Measurements from ENCODE around the gene SLC35G3.

DNA sequence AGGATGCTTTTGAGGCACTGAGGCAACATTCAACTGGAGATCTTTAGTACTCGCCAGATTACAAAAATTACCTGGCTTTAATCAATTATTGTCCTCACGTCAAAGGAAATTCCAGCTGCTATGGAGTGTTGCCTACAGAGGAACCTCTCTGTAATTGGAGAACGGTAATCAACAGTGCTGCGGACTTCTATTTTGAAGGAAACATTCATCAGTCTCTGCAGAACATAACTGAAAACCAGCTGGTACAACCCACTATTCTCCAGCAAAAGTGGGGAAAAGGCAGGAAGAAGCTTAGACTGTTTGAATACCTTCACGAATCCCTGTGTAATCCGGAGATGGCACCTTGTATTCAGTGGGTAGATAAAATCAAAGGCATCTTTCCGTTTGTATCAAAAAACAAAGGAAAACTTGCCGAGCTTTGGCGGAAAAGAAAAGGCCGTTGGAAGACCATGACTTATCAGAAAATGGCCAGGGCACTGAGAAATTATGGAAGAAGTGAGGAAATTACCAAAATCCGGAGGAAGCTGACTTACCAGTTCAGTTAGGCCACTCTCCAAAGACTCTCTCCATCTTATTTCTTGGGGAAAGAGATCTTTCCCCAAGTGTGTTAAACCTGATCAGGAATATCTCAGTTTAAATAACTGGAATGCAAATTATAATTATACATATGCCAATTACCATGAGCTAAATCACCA lies 3.0 kb downstream of the SLC35G3 start:
- TF ChIP-seq, protein P1, sequence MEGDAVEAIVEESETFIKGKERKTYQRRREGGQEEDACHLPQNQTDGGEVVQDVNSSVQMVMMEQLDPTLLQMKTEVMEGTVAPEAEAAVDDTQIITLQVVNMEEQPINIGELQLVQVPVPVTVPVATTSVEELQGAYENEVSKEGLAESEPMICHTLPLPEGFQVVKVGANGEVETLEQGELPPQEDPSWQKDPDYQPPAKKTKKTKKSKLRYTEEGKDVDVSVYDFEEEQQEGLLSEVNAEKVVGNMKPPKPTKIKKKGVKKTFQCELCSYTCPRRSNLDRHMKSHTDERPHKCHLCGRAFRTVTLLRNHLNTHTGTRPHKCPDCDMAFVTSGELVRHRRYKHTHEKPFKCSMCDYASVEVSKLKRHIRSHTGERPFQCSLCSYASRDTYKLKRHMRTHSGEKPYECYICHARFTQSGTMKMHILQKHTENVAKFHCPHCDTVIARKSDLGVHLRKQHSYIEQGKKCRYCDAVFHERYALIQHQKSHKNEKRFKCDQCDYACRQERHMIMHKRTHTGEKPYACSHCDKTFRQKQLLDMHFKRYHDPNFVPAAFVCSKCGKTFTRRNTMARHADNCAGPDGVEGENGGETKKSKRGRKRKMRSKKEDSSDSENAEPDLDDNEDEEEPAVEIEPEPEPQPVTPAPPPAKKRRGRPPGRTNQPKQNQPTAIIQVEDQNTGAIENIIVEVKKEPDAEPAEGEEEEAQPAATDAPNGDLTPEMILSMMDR (IDR thresholded peaks at IDR 0.05; ENCODE audit: insufficient read depth, low read length, poor library complexity, severe bottlenecking): no peak
- TF ChIP-seq EZH2phosphoT487 (conservative IDR thresholded peaks at IDR 0.05; ENCODE audit: low read length): no peak
